CMK (cell line): Measurements from ENCODE around the gene OR13C5.
"Not testable (repeated sequence)": the region's sequence is repeated elsewhere in the genome, so short reads cannot be mapped to it uniquely, and the experiment has no call there.

ENCODE experiments used
- DNase-seq: peaks from one replicate; pipeline ENCODE4 v3.0.0-alpha.2; 2010; ENCODE audit warnings: low read depth

Gene OR13C5, protein sequence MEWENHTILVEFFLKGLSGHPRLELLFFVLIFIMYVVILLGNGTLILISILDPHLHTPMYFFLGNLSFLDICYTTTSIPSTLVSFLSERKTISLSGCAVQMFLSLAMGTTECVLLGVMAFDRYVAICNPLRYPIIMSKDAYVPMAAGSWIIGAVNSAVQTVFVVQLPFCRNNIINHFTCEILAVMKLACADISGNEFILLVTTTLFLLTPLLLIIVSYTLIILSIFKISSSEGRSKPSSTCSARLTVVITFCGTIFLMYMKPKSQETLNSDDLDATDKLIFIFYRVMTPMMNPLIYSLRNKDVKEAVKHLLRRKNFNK

DNA sequence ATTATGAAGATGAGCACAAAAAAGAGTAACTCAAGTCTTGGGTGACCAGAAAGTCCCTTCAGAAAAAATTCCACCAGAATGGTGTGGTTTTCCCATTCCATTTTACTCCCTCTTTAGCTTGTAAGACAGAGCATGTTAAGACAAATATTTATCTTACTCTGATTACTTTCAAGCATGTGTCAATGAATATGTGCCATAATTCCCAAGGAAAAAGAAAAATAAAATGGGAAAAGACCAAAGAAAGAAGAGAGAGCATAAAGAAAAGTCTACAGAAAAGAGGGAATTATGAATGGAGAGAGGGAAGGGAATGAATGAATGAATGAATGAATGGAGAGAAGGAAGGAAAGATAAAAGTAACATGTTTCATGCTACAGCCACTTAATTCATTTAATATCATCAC is at the start of gene OR13C5:
Gene OR13C5, minus strand, starts transcription at position 101 of the 400 bp plus-strand sequence. Its CDS starts 0 bp downstream, at position 101.
- not testable (repeated sequence) for DNase-seq

DNA sequence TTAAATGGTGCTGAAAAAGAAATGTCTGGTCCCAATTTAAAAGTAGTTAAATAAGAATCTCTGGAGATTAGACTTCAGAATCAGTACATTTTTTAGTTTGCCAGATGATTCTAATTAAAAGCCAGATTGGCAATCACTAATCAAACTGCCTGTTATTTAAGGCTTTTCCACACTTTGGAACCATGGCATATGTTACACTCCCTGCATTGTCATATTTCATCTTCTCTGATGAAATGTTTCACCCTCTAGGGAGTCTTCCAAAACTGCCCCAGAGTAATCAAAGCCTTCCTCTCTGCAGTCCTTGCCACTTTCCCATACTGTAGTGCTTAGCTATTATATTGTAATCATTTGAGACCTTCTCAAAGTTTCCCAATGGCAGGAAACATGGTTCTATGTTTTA is 36.2 kb upstream of the OR13C5 start:
- DNase-seq = no peak

DNA sequence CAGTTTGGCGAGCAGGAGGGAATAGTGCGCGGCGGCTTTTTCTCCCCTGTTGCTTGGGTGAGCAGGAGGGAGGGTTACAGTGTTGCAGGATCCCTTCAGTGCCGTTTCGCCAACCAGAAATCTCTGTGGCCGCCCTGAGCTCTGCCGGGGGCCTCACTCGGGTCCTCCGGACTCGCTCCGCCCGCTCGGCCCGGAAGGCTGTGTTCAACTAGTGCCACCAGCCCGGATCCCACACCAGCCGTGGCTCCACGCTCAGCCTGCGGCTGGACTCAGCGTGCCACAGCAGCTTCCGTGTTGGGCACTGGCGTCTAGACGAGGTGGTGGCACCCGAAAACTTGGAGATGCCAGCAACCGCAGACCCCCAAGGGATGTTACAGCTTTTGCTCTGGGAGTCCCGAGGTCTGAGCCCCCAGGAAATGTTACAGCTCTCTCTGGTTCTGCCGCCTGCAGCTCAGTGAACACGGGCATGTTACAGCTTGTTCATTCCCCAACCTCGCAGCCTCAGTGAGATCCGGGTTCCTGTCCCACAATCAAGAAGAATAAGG is 34.8 kb upstream of the OR13C5 start:
- DNase-seq = no peak

- DNase-seq = not testable (repeated sequence)
Measured at GRCh38 chr9:104625964-104626363, 26.8 kb upstream of the OR13C5 start.

GRCh38 chr9:104618104-104618503 is 18.9 kb upstream of the OR13C5 start, which contains the start of gene OR13C9:
OR13C9 (minus strand) TSS chr9:104618204; CDS start chr9:104618204, 0 bp downstream.
- DNase-seq = no peak

GRCh38 chr9:104617418-104617817 is 18.2 kb upstream of the OR13C5 start:
- no peak for DNase-seq

DNA sequence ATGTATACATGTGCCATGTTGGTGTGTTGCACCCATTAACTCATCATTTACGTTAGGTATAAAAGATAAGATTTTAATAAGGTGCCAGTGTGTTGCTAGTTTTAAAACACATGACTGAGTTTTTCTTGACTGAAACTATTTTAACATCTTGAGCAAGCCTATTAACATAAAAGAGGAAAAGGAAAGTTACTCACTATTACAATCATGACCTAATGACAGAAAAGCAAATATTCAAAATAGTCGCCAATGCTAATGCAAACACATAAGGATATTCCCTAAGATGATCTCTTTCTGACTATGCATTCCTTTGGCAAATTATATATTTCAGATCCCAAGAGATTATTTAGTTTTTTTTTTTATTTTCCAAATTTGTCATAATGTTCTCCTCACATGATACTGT is 12.0 kb upstream of the OR13C5 start:
- no peak for DNase-seq

DNA sequence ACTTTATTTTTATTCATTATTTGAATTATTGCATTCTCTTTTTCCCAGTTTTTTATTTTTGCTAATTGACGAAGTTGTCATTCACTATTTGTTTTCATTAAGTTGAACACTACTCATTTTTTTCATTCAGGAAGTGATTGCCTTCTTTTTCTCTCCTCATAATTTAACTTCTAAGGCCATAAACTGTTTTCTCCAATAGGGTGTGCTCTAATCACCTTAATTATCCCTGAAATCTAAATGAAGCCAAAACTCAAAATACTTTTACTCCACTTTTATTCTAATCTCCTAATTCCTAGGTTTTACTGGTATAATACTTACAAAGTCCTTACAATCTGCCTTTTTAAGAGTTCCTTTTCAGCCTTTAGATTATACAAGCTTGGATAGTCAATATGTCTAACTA is 9.1 kb upstream of the OR13C5 start:
- no peak for DNase-seq

- DNase-seq = no peak
Measured at GRCh38 chr9:104606152-104606551, 6.9 kb upstream of the OR13C5 start.

- not testable (repeated sequence) for DNase-seq
Measured at GRCh38 chr9:104605527-104605926, 6.3 kb upstream of the OR13C5 start, which contains the start of gene OR13C2. OR13C2 (minus strand) TSS chr9:104605627; CDS start chr9:104605627, 0 bp downstream.

DNA sequence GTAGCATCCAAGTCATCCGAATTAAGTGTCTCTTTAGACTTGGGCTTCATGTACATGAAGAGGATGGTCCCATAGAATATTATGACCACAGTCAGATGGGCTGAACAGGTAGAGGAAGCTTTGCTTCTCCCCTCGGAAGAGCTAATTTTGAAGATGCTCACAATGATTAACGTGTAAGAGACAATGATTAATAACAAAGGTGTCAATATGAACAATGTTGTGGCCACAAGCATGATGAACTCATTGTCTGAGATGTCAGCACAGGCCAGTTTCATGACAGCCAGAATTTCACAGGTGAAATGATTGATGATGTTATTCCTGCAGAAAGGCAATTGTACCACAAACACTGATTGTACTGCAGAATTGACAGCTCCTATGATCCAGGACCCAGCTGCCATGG is 5.6 kb upstream of the OR13C5 start:
- no peak for DNase-seq

DNA sequence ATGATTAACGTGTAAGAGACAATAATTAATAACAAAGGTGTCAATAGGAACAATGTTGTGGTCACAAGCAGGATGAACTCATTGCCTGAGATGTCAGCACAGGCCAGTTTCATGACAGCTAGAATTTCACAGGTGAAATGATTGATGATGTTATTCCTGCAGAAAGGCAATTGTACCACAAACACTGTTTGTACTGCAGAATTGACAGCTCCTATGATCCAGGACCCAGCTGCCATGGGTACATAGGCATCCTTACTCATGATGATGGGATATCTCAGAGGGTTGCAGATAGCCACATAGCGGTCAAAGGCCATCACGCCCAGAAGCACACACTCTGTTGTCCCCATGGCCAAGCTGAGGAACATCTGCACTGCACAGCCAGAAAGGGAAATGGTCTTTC is 464 bp downstream of the OR13C5 start:
- DNase-seq = not testable (repeated sequence)

- no peak for DNase-seq
Measured at GRCh38 chr9:104589626-104590025, 9.6 kb downstream of the OR13C5 start.

- DNase-seq = no peak
Measured at GRCh38 chr9:104586496-104587180, 12.6 kb downstream of the OR13C5 start.

DNA sequence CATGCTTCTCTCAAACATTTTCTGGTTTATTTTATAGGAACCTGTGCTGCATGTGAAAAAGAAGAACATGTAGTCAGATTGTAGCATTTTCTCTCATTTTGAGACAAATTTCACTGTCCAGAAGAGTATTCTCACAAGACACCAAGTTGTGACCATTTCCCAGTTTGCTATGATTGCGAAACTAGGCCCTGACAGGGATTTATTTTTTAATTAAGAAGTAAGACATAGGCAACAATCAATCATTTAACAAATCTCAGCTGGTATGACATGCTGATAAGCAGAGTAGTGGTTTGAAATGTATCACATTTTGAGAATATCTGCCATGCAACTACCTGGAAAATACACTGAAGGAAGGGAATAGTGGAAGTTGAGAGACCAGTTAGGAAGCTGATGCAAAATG is 18.7 kb downstream of the OR13C5 start:
- DNase-seq = no peak

DNA sequence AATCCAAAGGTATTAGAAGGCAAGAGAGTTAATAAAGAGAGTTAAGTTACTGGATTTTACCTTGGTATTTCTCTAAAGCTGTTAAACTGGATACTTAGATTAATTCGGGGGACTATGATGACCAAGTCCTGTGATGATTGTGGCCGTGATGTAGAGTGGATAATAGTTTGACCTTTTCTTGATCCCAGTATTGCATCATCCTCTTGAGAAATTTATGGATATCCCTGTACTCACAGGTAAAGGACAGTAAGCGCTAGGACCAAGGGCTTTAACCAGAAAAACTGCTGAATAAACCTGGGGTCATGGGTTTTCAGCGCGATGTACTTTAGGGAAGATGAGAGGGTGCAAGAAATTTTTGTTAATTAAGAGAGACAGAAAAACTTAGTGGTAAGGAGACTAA is 21.9 kb downstream of the OR13C5 start:
- DNase-seq = no peak

DNA sequence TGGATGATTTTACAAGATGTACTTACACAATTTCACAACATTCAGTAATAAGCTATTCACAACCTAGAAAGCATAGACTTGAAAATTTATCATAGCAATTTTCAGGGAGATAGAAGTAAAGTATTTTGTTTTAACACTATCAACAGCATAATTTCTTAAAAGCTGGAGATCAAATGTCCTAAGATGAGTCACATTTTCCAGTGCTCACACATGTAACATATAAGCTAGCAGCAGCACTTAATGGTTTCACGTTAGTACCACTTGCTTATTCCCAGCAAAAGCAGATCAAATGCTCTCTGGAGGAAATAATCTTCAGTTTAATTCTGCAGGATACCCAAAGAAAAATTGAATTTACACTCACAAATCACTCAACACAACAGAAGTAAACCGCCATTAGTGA is 23.8 kb downstream of the OR13C5 start:
- DNase-seq = no peak

DNA sequence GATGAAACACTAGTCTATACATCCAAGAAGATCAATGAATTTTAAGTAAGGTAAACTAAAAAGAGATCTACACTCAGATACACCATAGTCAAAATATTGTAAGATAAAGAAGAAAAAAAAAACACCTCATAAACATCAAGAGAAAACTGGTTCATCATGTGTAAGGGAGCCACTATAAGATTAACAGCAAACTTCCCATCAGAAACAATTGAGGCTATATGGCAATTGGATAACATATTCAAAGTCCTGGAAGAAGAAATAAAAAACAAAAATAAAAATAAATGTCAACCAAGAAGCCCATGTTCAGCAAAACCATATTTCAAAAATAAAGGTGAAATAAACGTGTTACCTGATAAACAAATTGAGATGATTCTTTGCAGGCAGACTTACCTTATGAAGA is 26.6 kb downstream of the OR13C5 start:
- DNase-seq = no peak

GRCh38 chr9:104568868-104569267 is 30.3 kb downstream of the OR13C5 start, which contains the start of gene OR13C8:
OR13C8 (plus strand) TSS chr9:104569168; CDS start chr9:104569168, 0 bp downstream.
- DNase-seq = no peak

DNA sequence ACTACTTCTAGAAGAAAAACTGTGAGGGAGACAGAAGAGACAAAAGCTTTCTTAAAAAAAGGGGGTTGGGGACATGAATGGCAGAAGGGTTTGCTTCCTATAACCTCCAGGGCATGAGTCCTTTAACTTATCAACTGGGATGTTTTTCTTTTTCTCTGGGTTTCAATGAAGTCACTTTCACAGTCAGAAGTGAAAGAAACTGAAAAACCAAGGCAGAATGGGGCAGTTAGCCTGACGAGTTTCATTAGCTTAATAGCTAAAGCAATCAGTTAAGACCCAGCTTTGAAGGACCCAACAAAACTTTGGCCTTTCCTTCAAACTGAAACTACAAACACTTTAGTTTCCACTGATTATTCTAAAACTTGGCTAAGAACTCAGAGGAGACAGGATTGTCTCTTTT is 34.9 kb downstream of the OR13C5 start:
- DNase-seq = no peak

- no peak for DNase-seq
Measured at GRCh38 chr9:104556830-104557634, 42.2 kb downstream of the OR13C5 start.

GRCh38 chr9:104555521-104555920 is 43.7 kb downstream of the OR13C5 start:
- DNase-seq = no peak
